GM18907 (cell line): ENCODE measurements around the gene TNRC18.
"Not testable (repeated sequence)": the region's sequence is repeated elsewhere in the genome, so short reads cannot be mapped to it uniquely, and the experiment has no call there.

Experiments
- ATAC-seq: cut with Tn5 transposase; IDR thresholded peaks from one replicate; pipeline ENCODE4 v1.9.1; 2021; ENCODE audit warnings: mild to moderate bottlenecking, moderate library complexity; ENCODE audit not compliant: unreplicated experiment

TNRC18 gene

GRCh38 chr7:5423306-5423975 lies at the start of gene TNRC18:
Gene TNRC18 (minus strand): TSS chr7:5423834. CDS start chr7:5421246, 2,588 bp downstream.
- ATAC-seq = no peak

GRCh38 chr7:5472432-5473315 lies 49.0 kb upstream of the TNRC18 start:
- ATAC-seq = no peak

GRCh38 chr7:5471623-5472022 lies 48.0 kb upstream of the TNRC18 start:
- not testable (repeated sequence) for ATAC-seq

- no peak for ATAC-seq
These were observed 47.2 kb upstream of the TNRC18 start for GRCh38 chr7:5470816-5471215.

GRCh38 chr7:5470167-5470532 lies 46.5 kb upstream of the TNRC18 start:
- ATAC-seq = no peak

- no peak for ATAC-seq
These were observed 45.9 kb upstream of the TNRC18 start for GRCh38 chr7:5469375-5470166.

- ATAC-seq = no peak
These were observed 44.0 kb upstream of the TNRC18 start for GRCh38 chr7:5467645-5468044.

- ATAC-seq = no peak
These were observed 42.9 kb upstream of the TNRC18 start for GRCh38 chr7:5466551-5466950.

- no peak for ATAC-seq
These were observed 39.4 kb upstream of the TNRC18 start for GRCh38 chr7:5463031-5463430.

GRCh38 chr7:5462216-5462615 lies 38.6 kb upstream of the TNRC18 start:
- no peak for ATAC-seq

GRCh38 chr7:5458921-5459480 lies 35.4 kb upstream of the TNRC18 start:
- ATAC-seq = no peak

GRCh38 chr7:5457245-5457735 lies 33.7 kb upstream of the TNRC18 start:
- ATAC-seq = no peak

GRCh38 chr7:5456409-5456808 lies 32.8 kb upstream of the TNRC18 start:
- ATAC-seq = no peak

- ATAC-seq = no peak
These were observed 32.1 kb upstream of the TNRC18 start for GRCh38 chr7:5455581-5456219.

- no peak for ATAC-seq
These were observed 31.5 kb upstream of the TNRC18 start for GRCh38 chr7:5455175-5455574.

- ATAC-seq = no peak
These were observed 30.9 kb upstream of the TNRC18 start for GRCh38 chr7:5454485-5454884.

GRCh38 chr7:5453566-5454075 lies 30.0 kb upstream of the TNRC18 start:
- no peak for ATAC-seq

GRCh38 chr7:5452937-5453540 lies 29.4 kb upstream of the TNRC18 start:
- ATAC-seq = no peak

GRCh38 chr7:5452470-5452899 lies 28.9 kb upstream of the TNRC18 start:
- no peak for ATAC-seq

- ATAC-seq = no peak
These were observed 27.8 kb upstream of the TNRC18 start for GRCh38 chr7:5451391-5451790.
